Hepatocyte (in vitro differentiated cells): ENCODE results near the gene MIS12. TPM values are rescaled to one million over a fixed set of nuclear protein-coding genes. Genes with fewer than 3 reads are reported as not detected.

Experiments used
- DNase-seq: peaks from one replicate; pipeline ENCODE4 v3.0.0-alpha.2; 2016; ENCODE audit warnings: low spot score
- H2AFZ ChIP-seq: fragments of 200-600 bp; sonication (generic); 2 replicates; pipeline ENCODE4 v1.6.0; 2016; ENCODE audit warnings: antibody characterized with exemption, mild to moderate bottlenecking
- H3K27ac ChIP-seq: fragments of 200-600 bp; sonication (generic); 2 replicates; pipeline ENCODE4 v1.5.1; 2016; ENCODE audit warnings: mild to moderate bottlenecking
- H3K27me3 ChIP-seq: fragments of 200-600 bp; sonication (generic); 2 replicates; pipeline ENCODE4 v1.6.1; 2016
- H3K36me3 ChIP-seq: fragments of 200-600 bp; sonication (generic); replicated peaks from 2 replicates; pipeline ENCODE4 v1.5.1; 2016; ENCODE audit warnings: low read depth; ENCODE audit not compliant: insufficient read depth
- H3K4me1 ChIP-seq: fragments of 200-600 bp; sonication (generic); 2 replicates; pipeline ENCODE4 v1.5.1; 2016; ENCODE audit warnings: mild to moderate bottlenecking, moderate library complexity; ENCODE audit not compliant: insufficient read depth
- H3K4me2 ChIP-seq: fragments of 200-600 bp; sonication (generic); 2 replicates; pipeline ENCODE4 v1.6.0; 2016
- H3K4me3 ChIP-seq: fragments of 200-600 bp; sonication (generic); 2 replicates; pipeline ENCODE4 v1.5.1; 2016; ENCODE audit warnings: mild to moderate bottlenecking
- H3K79me2 ChIP-seq: fragments of 200-600 bp; sonication (generic); 2 replicates; pipeline ENCODE4 v1.6.0; 2017; ENCODE audit warnings: mild to moderate bottlenecking
- H3K9me2 ChIP-seq: fragments of 200-600 bp; sonication (generic); replicated peaks from 2 replicates; pipeline ENCODE4 v1.6.0; 2017; ENCODE audit warnings: mild to moderate bottlenecking; ENCODE audit not compliant: insufficient read depth
- H3K9me3 ChIP-seq: fragments of 200-600 bp; sonication (generic); 2 replicates; pipeline ENCODE4 v1.5.1; 2016; ENCODE audit warnings: low read depth, mild to moderate bottlenecking
- H4K20me1 ChIP-seq: fragments of 200-600 bp; sonication (generic); 2 replicates; pipeline ENCODE4 v1.6.0; 2016; ENCODE audit warnings: mild to moderate bottlenecking; ENCODE audit not compliant: insufficient read depth, poor library complexity, severe bottlenecking
- CTCF ChIP-seq: fragments of 200-600 bp; sonication (generic); IDR thresholded peaks from 2 replicates; pipeline ENCODE4 v1.5.1; 2016; ENCODE audit warnings: antibody characterized with exemption, mild to moderate bottlenecking; ENCODE audit not compliant: poor library complexity
- EZH2 ChIP-seq: fragments of 200-600 bp; sonication (generic); IDR thresholded peaks from 2 replicates; pipeline ENCODE4 v1.6.1; 2016; ENCODE audit warnings: antibody characterized with exemption, mild to moderate bottlenecking, borderline replicate concordance
- EZH2phosphoT487 ChIP-seq: fragments of 200-600 bp; sonication (generic); IDR thresholded peaks from one replicate; pipeline ENCODE4 v1.6.1; 2018; ENCODE audit warnings: antibody characterized with exemption, mild to moderate bottlenecking, low read depth, moderate library complexity; ENCODE audit not compliant: unreplicated experiment, severe bottlenecking
- WGBS: methylation state at CpG from one replicate; pipeline ENCODE4 v1.1.6; 2016; ENCODE audit warnings: low lambda C conversion rate; ENCODE audit errors: missing lambda C conversion rate; 5-methylcytosine and 5-hydroxymethylcytosine counted together
- polyA plus RNA-seq: library from polyadenylated mRNA; unstranded; fragments of >200 nt; fragmentation: Nextera tagmentation; extraction: Ambion mirVana; gene quantifications from 2 replicates; pipeline ENCODE4 v1.2.1, GENCODE V29; 2016
- total RNA-seq: library from RNA; depleted of rRNA; stranded (reverse); fragments of >200 nt; gene quantifications from 2 replicates; pipeline ENCODE4 v1.2.3, GENCODE V29; 2014

MIS12 gene
- total and polyA plus RNA-seq, 2 experiments from 2014 or later: 20.8 to 33.0 TPM

- peak overlapping the region; percentile 78 for H2AFZ ChIP-seq
Observed at GRCh38 chr17:5499476-5500231, 13.3 kb downstream of the MIS12 start.

GRCh38 chr17:5500247-5500588, 13.9 kb downstream of the MIS12 start:
- H3K27ac ChIP-seq: peak overlapping the region; percentile 65
- peak overlapping the region; percentile 92 for H3K4me2 ChIP-seq
- H3K9me2 ChIP-seq: no peaks in the 10 kb centered on the region
- H3K79me2 ChIP-seq: no peaks in the 10 kb centered on the region
- no peaks in the 10 kb centered on the region for H3K9me3 ChIP-seq
- DNase-seq: no peak
- peak overlapping the region; percentile 48 for H3K4me3 ChIP-seq
- no peak for TF ChIP-seq CTCF
- TF ChIP-seq EZH2phosphoT487: no peak
- TF ChIP-seq EZH2: peak; percentile 61
- H3K27me3 ChIP-seq: peaks cover 21% of the 10 kb centered on the region
- H2AFZ ChIP-seq: peak overlapping the region; percentile 78
- H3K4me1 ChIP-seq: no peaks in the 10 kb centered on the region
- H3K36me3 ChIP-seq: no peaks in the 10 kb centered on the region
- under 1% methylated on average over 16 of the region's 18 CpGs for WGBS
- no peaks in the 10 kb centered on the region for H4K20me1 ChIP-seq

More at GRCh38 chr17:5499476-5500231, 13.3 kb downstream of the MIS12 start:
- peaks cover 21% of the 10 kb centered on the region for H3K27me3 ChIP-seq
- no peaks in the 10 kb centered on the region for H3K79me2 ChIP-seq
- H3K4me2 ChIP-seq: peak overlapping the region; percentile 92
- no peaks in the 10 kb centered on the region for H3K9me3 ChIP-seq
- TF ChIP-seq EZH2 (no peak), CTCF (no peak), EZH2phosphoT487 (no peak)
- DNase-seq: peak; percentile 39
- no peaks in the 10 kb centered on the region for H3K36me3 ChIP-seq
- no peaks in the 10 kb centered on the region for H3K4me1 ChIP-seq
- no peaks in the 10 kb centered on the region for H3K9me2 ChIP-seq
- H4K20me1 ChIP-seq: no peaks in the 10 kb centered on the region
- H3K27ac ChIP-seq: peak overlapping the region; percentile 65
- WGBS: 11% methylated on average over 44 of the region's 44 CpGs
- H3K4me3 ChIP-seq: peak overlapping the region; percentile 48

- WGBS: under 1% methylated on average over 52 of the region's 67 CpGs
Observed at GRCh38 chr17:5500589-5501391, 14.4 kb downstream of the MIS12 start.

GRCh38 chr17:5501685-5502084, 15.3 kb downstream of the MIS12 start:
- H3K79me2 ChIP-seq: no peaks in the 10 kb centered on the region
- H3K4me3 ChIP-seq: no peak overlapping the region
- no peak for TF ChIP-seq EZH2phosphoT487
- TF ChIP-seq EZH2: no peak
- no peak for TF ChIP-seq CTCF
- H4K20me1 ChIP-seq: no peaks in the 10 kb centered on the region
- no peak for DNase-seq
- peaks cover 21% of the 10 kb centered on the region for H3K27me3 ChIP-seq
- WGBS: 90% methylated on average over 8 of the region's 8 CpGs
- no peaks in the 10 kb centered on the region for H3K9me3 ChIP-seq
- peak overlapping the region; percentile 5 for H3K27ac ChIP-seq
- peak overlapping the region; percentile 92 for H3K4me2 ChIP-seq
- no peaks in the 10 kb centered on the region for H3K36me3 ChIP-seq
- no peaks in the 10 kb centered on the region for H3K4me1 ChIP-seq
- no peak overlapping the region for H2AFZ ChIP-seq
- no peaks in the 10 kb centered on the region for H3K9me2 ChIP-seq

More at GRCh38 chr17:5500589-5501391, 14.4 kb downstream of the MIS12 start:
- Histone ChIP-seq H3K27me3 (peaks cover 21% of the 10 kb centered on the region), H3K79me2 (no peaks in the 10 kb centered on the region), H3K27ac (peak overlapping the region; percentile 65), H3K36me3 (no peaks in the 10 kb centered on the region), H2AFZ (peak overlapping the region; percentile 78), H3K4me2 (peak overlapping the region; percentile 92), H4K20me1 (no peaks in the 10 kb centered on the region), H3K9me3 (no peaks in the 10 kb centered on the region), H3K4me1 (no peaks in the 10 kb centered on the region), H3K4me3 (peak overlapping the region; percentile 48), H3K9me2 (no peaks in the 10 kb centered on the region)
- peak; percentile 16 for TF ChIP-seq EZH2
- no peak for TF ChIP-seq EZH2phosphoT487
- DNase-seq: peak; percentile 97
